ENCODE data around the gene SNTB2. TPM values are rescaled to one million over a fixed set of nuclear protein-coding genes. Genes with fewer than 3 reads are reported as not detected.

SNTB2 gene
- total RNA-seq, 1 experiment from 2014 or later, result 30.3 TPM

DNA sequence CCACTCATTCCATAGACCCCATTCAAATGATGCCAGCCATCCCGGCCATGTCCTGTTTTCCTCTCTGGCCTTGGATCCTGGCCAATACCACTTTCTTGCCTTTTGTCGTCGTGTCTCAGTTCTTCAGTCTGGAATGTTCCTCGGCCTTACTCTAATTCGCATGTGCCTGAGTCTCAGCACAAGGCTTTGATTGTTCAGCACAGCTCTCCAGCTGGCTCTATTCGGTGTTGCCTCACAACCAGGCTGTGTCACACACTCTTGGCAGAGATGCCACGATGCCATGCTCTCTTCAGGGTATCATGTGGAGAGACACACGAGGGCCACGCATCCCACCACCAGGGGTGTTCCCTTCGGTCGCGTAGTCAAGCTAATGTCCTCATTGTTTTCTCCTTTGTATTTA, 122.4 kb downstream of the SNTB2 start:
- TF ChIP-seq, protein P1, sequence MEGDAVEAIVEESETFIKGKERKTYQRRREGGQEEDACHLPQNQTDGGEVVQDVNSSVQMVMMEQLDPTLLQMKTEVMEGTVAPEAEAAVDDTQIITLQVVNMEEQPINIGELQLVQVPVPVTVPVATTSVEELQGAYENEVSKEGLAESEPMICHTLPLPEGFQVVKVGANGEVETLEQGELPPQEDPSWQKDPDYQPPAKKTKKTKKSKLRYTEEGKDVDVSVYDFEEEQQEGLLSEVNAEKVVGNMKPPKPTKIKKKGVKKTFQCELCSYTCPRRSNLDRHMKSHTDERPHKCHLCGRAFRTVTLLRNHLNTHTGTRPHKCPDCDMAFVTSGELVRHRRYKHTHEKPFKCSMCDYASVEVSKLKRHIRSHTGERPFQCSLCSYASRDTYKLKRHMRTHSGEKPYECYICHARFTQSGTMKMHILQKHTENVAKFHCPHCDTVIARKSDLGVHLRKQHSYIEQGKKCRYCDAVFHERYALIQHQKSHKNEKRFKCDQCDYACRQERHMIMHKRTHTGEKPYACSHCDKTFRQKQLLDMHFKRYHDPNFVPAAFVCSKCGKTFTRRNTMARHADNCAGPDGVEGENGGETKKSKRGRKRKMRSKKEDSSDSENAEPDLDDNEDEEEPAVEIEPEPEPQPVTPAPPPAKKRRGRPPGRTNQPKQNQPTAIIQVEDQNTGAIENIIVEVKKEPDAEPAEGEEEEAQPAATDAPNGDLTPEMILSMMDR (conservative IDR thresholded peaks at IDR 0.05), result no peak
- no peak for TF ChIP-seq EZH2 (IDR thresholded peaks at IDR 0.05; ENCODE audit: low read depth)
- Histone ChIP-seq H3K27ac (no peak overlapping the region), H3K4me2 (no peak overlapping the region), H3K79me2 (ENCODE audit: low read depth) (peaks cover 29% of the 10 kb centered on the region), H3K4me3 (no peak overlapping the region), H3K9me3 (ENCODE audit: insufficient read depth, low read depth) (no peaks in the 10 kb centered on the region), H2AFZ (no peak overlapping the region), H3K36me3 (ENCODE audit: low read depth) (peaks cover 4% of the 10 kb centered on the region; the same call in 1 of the 2 replicates), H3F3A (ENCODE audit: insufficient read depth, low read depth) (peaks cover 24% of the 10 kb centered on the region; the same call in 1 of the 2 replicates), H3K4me1 (replicated peaks; ENCODE audit: insufficient read depth) (peaks cover 8% of the 10 kb centered on the region), H3K27me3 (ENCODE audit: insufficient read depth, low read depth) (no peaks in the 10 kb centered on the region), H4K20me1 (ENCODE audit: insufficient read depth) (peaks cover 16% of the 10 kb centered on the region), H3K9me2 (ENCODE audit: insufficient read depth) (no peaks in the 10 kb centered on the region)
- DNase-seq, result no peak
- CTCF ChIA-PET, result no interaction called here
- POLR2A ChIA-PET (ENCODE audit: unreplicated experiment), result no interaction called here
- BruUV-seq (replicated peaks), result no TSS peak
- intact Hi-C loops (cut with micrococcal nuclease; ENCODE audit: unreplicated experiment), result no loop called here

DNA sequence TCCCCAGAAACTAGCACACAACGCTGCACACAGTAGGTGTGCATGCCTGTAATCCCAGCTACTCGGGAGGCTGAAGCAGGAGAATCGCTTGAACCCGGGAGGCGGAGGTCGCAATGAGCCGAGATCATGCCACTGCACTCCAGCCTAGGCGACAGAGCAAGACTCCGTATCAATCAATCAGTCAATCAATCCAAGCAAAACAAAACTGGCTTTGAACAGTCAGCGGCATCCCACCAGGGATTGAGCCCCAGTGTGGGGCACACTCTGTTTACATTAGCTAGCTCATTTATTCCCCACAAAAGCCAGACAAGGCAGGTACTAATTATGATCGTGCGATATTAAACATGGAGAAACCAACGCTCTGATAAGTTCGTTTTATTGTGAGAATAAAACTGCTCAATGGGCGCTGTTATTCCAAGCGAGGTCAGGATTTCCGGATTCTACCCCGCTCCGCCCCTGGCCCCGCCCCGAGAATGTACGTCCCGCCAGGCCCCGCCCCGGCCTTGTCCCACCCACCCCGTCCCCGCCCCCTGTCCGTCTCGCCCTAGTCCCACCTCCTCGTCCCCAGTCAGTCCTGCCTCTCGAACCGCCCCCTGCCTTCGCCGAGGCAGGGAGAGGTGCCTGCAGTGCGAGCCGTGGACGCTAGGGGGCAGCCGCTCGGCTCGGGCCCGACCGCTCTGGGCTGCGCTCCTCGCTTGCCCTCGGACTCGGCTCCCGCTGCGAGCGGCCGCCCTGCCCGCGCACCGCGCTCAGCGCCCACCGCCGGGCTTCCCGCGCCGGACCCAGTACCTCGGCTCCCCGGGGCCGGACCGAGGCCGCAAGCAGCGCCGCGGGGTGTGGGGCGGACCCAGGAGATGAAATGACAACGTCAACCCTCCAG, 123.9 kb downstream of the SNTB2 start, which contains the start of gene VPS4A:
VPS4A (plus strand) TSS at position 698 of the 880 bp plus-strand sequence; CDS start at position 860, 162 bp downstream.
- H3K36me3 ChIP-seq (ENCODE audit: low read depth), result peaks cover 4% of the 10 kb centered on the region
- H4K20me1 ChIP-seq (ENCODE audit: insufficient read depth), result peaks cover 16% of the 10 kb centered on the region
- BruUV-seq (replicated peaks), result TSS peak; percentile 88
- CTCF ChIA-PET, result no interaction called here
- no peak for TF ChIP-seq EZH2 (IDR thresholded peaks at IDR 0.05; ENCODE audit: low read depth)
- TF ChIP-seq, protein P1 (conservative IDR thresholded peaks at IDR 0.05), result peak; percentile 66
- DNase-seq, result peak; percentile 81 to 98
- H3K4me3 ChIP-seq, result peak within 1 kb of the TSS; percentile 82
- intact Hi-C loops (cut with micrococcal nuclease; ENCODE audit: unreplicated experiment), result loop anchor here (1.0 kb wide), 1 partner anchor 123 kb away; no protein-coding TSS in a partner anchor
- POLR2A ChIA-PET (ENCODE audit: unreplicated experiment), result interaction anchor here (0.6 kb wide), 1 partner anchor 607 kb away, joined by 3 read pairs; no protein-coding TSS in a partner anchor
- H3K9me3 ChIP-seq (ENCODE audit: insufficient read depth, low read depth), result no peaks in the 10 kb centered on the region
- H3K4me2 ChIP-seq, result peak within 1 kb of the TSS; percentile 80
- peaks cover 34% of the 10 kb centered on the region for H3K79me2 ChIP-seq (ENCODE audit: low read depth)
- peak within 1 kb of the TSS; percentile 54 for H3K27ac ChIP-seq
- no peaks in the 10 kb centered on the region for H3K27me3 ChIP-seq (ENCODE audit: insufficient read depth, low read depth)
- peaks cover 24% of the 10 kb centered on the region; the same call in 1 of the 2 replicates for H3F3A ChIP-seq (ENCODE audit: insufficient read depth, low read depth)
- H3K9me2 ChIP-seq (ENCODE audit: insufficient read depth), result no peaks in the 10 kb centered on the region
- peak within 1 kb of the TSS; percentile 90 for H2AFZ ChIP-seq
- peaks cover 8% of the 10 kb centered on the region for H3K4me1 ChIP-seq (replicated peaks; ENCODE audit: insufficient read depth)

DNA sequence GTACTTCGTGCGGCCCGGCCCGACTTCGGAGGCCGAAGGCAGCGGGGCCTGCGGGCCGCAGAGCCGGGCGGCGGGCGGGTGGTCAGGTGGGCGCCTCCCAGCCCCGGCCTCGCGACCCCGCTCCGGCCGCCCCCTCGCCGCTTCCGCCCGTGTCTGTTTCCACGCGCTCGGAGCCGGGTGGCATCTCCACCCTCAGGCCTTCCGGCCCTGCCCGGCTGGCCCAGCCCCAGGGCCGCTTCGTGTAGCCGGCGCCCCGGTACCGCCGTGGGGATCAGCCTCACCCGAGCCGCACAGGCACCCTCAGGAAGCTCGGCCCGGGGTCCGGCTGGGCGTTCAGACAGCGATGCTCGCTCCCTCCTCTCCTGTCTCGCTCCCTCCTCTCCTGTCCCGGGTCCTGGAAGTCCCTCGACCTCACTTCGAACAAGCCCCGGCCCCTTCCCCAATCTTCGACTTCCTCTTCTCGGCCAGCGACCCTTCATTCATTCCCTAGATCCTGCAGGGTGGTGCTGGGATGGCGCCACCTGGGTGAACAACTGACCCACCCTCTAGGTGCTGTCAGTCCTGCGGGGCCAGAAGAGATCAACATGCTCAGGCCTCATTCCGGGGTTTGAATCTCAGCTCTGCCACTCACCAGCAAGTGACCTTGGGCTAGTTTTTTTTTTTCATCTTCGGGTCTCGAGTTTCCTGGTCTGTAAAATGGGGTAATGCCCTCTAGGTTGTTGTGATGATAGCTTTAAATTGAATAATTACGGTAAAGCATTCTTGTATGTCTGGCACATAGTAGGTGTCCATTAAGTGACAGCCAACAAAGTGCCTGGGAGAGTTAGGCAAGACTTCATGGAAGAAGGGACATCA, 124.8 kb downstream of the SNTB2 start:
- H4K20me1 ChIP-seq (ENCODE audit: insufficient read depth), result peaks cover 16% of the 10 kb centered on the region
- H3K79me2 ChIP-seq (ENCODE audit: low read depth), result peaks cover 34% of the 10 kb centered on the region
- peak; percentile 38 to 42 for DNase-seq
- H3K4me2 ChIP-seq, result peak overlapping the region; percentile 80
- intact Hi-C loops (cut with micrococcal nuclease; ENCODE audit: unreplicated experiment), result loop anchor here (1.0 kb wide), 1 partner anchor 123 kb away; no protein-coding TSS in a partner anchor
- H3K9me2 ChIP-seq (ENCODE audit: insufficient read depth), result no peaks in the 10 kb centered on the region
- TF ChIP-seq, protein P1 (conservative IDR thresholded peaks at IDR 0.05), result no peak; the same call in 1 of the 2 replicates
- TF ChIP-seq EZH2 (IDR thresholded peaks at IDR 0.05; ENCODE audit: low read depth), result no peak
- H3K9me3 ChIP-seq (ENCODE audit: insufficient read depth, low read depth), result no peaks in the 10 kb centered on the region
- BruUV-seq (replicated peaks), result TSS peak; percentile 46
- H2AFZ ChIP-seq, result peak overlapping the region; percentile 74; the same call in 1 of the 2 replicates
- ChIA-PET POLR2A (ENCODE audit: unreplicated experiment) (interaction anchor here (0.6 kb wide), 1 partner anchor 606 kb away, joined by 3 read pairs; no protein-coding TSS in a partner anchor), CTCF (interaction anchor here (0.6 kb wide), 1 partner anchor 175 kb away, joined by 3 read pairs; no protein-coding TSS in a partner anchor)
- peak overlapping the region; percentile 9; the same call in 1 of the 2 replicates for H3K27ac ChIP-seq
- H3K4me1 ChIP-seq (replicated peaks; ENCODE audit: insufficient read depth), result peaks cover 8% of the 10 kb centered on the region
- H3K4me3 ChIP-seq, result peak overlapping the region; percentile 82
- H3K36me3 ChIP-seq (ENCODE audit: low read depth), result peaks cover 9% of the 10 kb centered on the region
- H3F3A ChIP-seq (ENCODE audit: insufficient read depth, low read depth), result peaks cover 19% of the 10 kb centered on the region; the same call in 1 of the 2 replicates
- no peaks in the 10 kb centered on the region for H3K27me3 ChIP-seq (ENCODE audit: insufficient read depth, low read depth)

Measured in PC-9 (cell line).